Kidney (tissue), 14 donors: Measurements from ENCODE around the gene RPTOR. TPM values are rescaled to one million over a fixed set of nuclear protein-coding genes. Genes with fewer than 3 reads are reported as not detected.

Source experiments
- DNase-seq, 5 donors: peaks; one replicate each; pipeline ENCODE4 v3.0.0-alpha.2; 2013 to 2020
- FAIRE-seq: peaks from 2 replicates; lab custom pipeline; 2012; peaks lifted over from hg19 to GRCh38; lab: Jason Lieb, UNC
- H3K27ac ChIP-seq, 2 donors: one replicate each; pipeline ENCODE4 v1.7.0; 2013; ENCODE audit warnings: low read depth in 2 of 2, low read length in 2 of 2, inconsistent platforms in 1 of 2
- H3K27me3 ChIP-seq: one replicate; pipeline ENCODE4 v1.7.1; 2013; ENCODE audit warnings: low read length, inconsistent platforms; ENCODE audit not compliant: control insufficient read depth, insufficient read depth
- H3K36me3 ChIP-seq, 3 donors: one replicate each; pipeline versions ENCODE4 v1.7.0 to v1.7.1; 2013; ENCODE audit warnings: low read length in 3 of 3, control low read depth in 1 of 3, inconsistent platforms in 1 of 3; ENCODE audit not compliant: insufficient read depth in 3 of 3, control insufficient read depth in 2 of 3
- H3K4me1 ChIP-seq, 3 donors: one replicate each; pipeline versions ENCODE4 v1.7.0 to v1.7.1; 2013; ENCODE audit warnings: low read length in 3 of 3, inconsistent platforms in 1 of 3, low read depth in 1 of 3; ENCODE audit not compliant: control insufficient read depth in 2 of 3, insufficient read depth in 2 of 3
- H3K4me3 ChIP-seq, 3 donors: one replicate each; pipeline versions ENCODE4 v1.7.0 to v1.8.1; 2013; ENCODE audit warnings: low read length in 3 of 3, control low read depth in 1 of 3, inconsistent platforms in 1 of 3
- H3K9ac ChIP-seq, 3 donors: one replicate each; pipeline versions ENCODE4 v1.7.0 to v1.7.1; 2013; ENCODE audit warnings: low read length in 3 of 3, control low read depth in 1 of 3, inconsistent platforms in 1 of 3
- H3K9me3 ChIP-seq, 3 donors: one replicate each; pipeline versions ENCODE4 v1.7.0 to v1.7.1; 2013; ENCODE audit warnings: low read length in 3 of 3, control low read depth in 1 of 3, inconsistent platforms in 1 of 3; ENCODE audit not compliant: control insufficient read depth in 2 of 3, insufficient read depth in 1 of 3
- CTCF ChIP-seq: IDR thresholded peaks from 3 replicates; pipeline ENCODE4 v1.5.1; 2012; ENCODE audit warnings: mild to moderate bottlenecking, moderate library complexity, borderline replicate concordance; ENCODE audit not compliant: insufficient read depth; ENCODE audit errors: extremely low read depth
- intact Hi-C: fragments of 100-400 bp; cut with DNase I; formaldehyde crosslinking; loops from one replicate; pipeline ENCODE4 v1.11.1; 2022
- polyA plus RNA-seq: library from polyadenylated mRNA; stranded (reverse); fragments of 350-450 nt; fragmentation: Illumina TruSeq; extraction: RNeasy Lipid Tissue Mini Kit (QIAGEN cat#74804); gene quantifications from one replicate; pipeline ENCODE4 v1.2.3, GENCODE V29; 2014; ENCODE audit warnings: low read depth, low replicate concordance; ENCODE audit not compliant: insufficient read depth
- total RNA-seq: library from RNA; stranded (reverse); fragmentation: NEBNext Ultra II Directional; extraction: Animal tissue kit (Norgen Biotek cat#: 25700); gene quantifications from one replicate; pipeline ENCODE4 v1.2.1, GENCODE V29; 2021
- donor health status: control.
- donor health status: control.
- donor health status: control.
- donor health status: control.
- donor health status: control.
- donor health status: DM: yes; HTN: yes; CAD: no.
- donor health status: Normal renal cell carcinoma (clear cell type).

RPTOR gene
- total and polyA plus RNA-seq, 2 donors from 2014 or later: 5.5 to 37.6 TPM

- Histone ChIP-seq H3K27ac (no peak overlapping the region), H3K9me3 (peaks cover 0 to 8% (median 1%) of the 10 kb centered on the region in 3 donors), H3K27me3 (no peaks in the 10 kb centered on the region), H3K36me3 (no peaks in the 10 kb centered on the region), H3K4me1 (peaks cover 4 to 8% (median 5%) of the 10 kb centered on the region in 3 donors), H3K9ac (no peak overlapping the region), H3K4me3 (no peak overlapping the region)
- DNase-seq (no peak), FAIRE-seq (no peak)
- intact Hi-C loops: no loop called here
- TF ChIP-seq CTCF: no peak
These were observed 109.2 kb downstream of the RPTOR start for GRCh38 chr17:80653856-80654255.

GRCh38 chr17:80655608-80656007 is 111.0 kb downstream of the RPTOR start:
- no peaks in the 10 kb centered on the region for H3K27me3 ChIP-seq
- DNase-seq (no peak), FAIRE-seq (no peak)
- H3K9ac ChIP-seq: no peak overlapping the region
- no peaks in the 10 kb centered on the region for H3K36me3 ChIP-seq
- no peak overlapping the region for H3K27ac ChIP-seq
- intact Hi-C loops: no loop called here
- no peak overlapping the region for H3K4me3 ChIP-seq
- peaks cover 0 to 8% (median 1%) of the 10 kb centered on the region in 3 donors for H3K9me3 ChIP-seq
- TF ChIP-seq CTCF: no peak
- no peaks in the 10 kb centered on the region for H3K4me1 ChIP-seq

GRCh38 chr17:80656590-80656989 is 112.0 kb downstream of the RPTOR start:
- no peak for TF ChIP-seq CTCF
- Histone ChIP-seq H3K4me1 (no peaks in the 10 kb centered on the region), H3K9ac (no peak overlapping the region), H3K36me3 (no peaks in the 10 kb centered on the region), H3K9me3 (peaks cover 0 to 8% (median 1%) of the 10 kb centered on the region in 3 donors), H3K27ac (no peak overlapping the region), H3K27me3 (no peaks in the 10 kb centered on the region), H3K4me3 (no peak overlapping the region)
- DNase-seq: peak in 4 of 5 donors; percentile 63 to 84 (median 81)
- intact Hi-C loops: no loop called here
- FAIRE-seq: no peak

GRCh38 chr17:80657561-80657960 is 112.9 kb downstream of the RPTOR start:
- H3K36me3 ChIP-seq: no peaks in the 10 kb centered on the region
- H3K9ac ChIP-seq: no peak overlapping the region
- intact Hi-C loops: no loop called here
- FAIRE-seq (no peak), DNase-seq (no peak)
- H3K4me1 ChIP-seq: no peaks in the 10 kb centered on the region
- no peak overlapping the region for H3K27ac ChIP-seq
- no peak for TF ChIP-seq CTCF
- no peaks in the 10 kb centered on the region for H3K27me3 ChIP-seq
- H3K9me3 ChIP-seq: peaks cover 0 to 8% (median 1%) of the 10 kb centered on the region in 3 donors
- H3K4me3 ChIP-seq: no peak overlapping the region
